Activated CD8-positive, alpha-beta memory T cell treated with anti-CD3 and anti-CD28 coated beads for 4 hours (primary cell): ENCODE results near the gene PASK.

Source experiments
- DNase-seq, 2 donors: peaks; one replicate each; pipeline ENCODE4 v3.0.0-alpha.2; 2020; ENCODE audit warnings: low read depth in 2 of 2

The PASK gene

DNA sequence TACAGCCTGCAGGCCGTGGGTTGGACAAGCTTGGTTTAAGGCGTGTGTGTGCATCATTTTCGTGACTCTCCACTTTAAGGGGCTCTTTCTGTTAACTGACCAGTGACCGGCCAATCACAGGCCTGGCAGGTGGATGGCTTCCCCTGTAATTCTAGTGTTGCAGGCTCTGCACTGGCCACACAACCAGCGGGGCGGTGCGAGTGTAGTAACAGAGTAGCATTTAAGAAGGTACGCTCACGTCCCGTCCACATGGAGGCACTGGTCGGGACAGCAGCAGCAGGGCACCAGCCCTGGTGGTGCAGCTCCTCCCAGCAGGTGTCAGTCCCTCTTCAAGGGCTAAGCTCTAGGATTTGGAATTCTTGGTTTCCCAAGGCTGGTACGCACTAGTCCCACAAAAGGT is 31.2 kb upstream of the PASK start:
- DNase-seq, result no peak

DNA sequence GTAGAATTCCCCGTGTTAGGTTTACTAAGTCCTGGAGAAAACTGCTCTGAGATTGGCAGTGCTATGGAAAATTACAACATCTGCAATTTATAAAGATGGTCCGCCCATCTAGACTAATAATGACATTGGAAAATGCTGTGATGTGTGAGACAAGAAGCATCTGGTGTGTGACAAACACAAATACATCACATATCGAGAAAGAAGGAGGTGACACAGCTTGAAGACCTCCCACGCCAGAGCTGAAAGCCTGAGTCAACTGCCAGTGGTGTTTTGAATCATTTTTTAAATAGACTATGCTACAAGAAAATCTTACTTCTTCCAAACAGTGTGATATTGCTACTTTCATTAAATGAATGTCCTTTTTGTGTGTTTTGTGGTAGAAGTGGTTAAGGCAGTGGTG is 30.6 kb upstream of the PASK start:
- DNase-seq, result no peak

DNA sequence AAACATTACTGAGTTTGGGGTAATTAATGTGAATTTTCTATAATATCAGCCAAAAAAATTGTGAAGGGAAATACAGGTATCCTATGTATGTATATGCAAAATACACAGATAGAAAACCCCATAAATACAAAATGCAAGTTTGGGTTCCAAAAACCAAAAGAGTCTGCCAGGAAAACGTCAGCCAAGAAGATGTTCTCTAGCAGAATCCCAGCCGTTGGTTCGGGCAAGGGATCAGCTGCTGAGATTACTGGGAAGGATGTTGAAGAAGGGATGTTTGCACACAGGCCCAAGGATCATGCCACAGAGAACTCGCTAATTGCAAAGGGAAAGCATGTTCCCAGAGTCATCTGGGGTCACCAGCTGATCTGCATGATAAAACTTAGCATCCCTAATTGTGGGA is 29.7 kb upstream of the PASK start:
- DNase-seq, result no peak

DNA sequence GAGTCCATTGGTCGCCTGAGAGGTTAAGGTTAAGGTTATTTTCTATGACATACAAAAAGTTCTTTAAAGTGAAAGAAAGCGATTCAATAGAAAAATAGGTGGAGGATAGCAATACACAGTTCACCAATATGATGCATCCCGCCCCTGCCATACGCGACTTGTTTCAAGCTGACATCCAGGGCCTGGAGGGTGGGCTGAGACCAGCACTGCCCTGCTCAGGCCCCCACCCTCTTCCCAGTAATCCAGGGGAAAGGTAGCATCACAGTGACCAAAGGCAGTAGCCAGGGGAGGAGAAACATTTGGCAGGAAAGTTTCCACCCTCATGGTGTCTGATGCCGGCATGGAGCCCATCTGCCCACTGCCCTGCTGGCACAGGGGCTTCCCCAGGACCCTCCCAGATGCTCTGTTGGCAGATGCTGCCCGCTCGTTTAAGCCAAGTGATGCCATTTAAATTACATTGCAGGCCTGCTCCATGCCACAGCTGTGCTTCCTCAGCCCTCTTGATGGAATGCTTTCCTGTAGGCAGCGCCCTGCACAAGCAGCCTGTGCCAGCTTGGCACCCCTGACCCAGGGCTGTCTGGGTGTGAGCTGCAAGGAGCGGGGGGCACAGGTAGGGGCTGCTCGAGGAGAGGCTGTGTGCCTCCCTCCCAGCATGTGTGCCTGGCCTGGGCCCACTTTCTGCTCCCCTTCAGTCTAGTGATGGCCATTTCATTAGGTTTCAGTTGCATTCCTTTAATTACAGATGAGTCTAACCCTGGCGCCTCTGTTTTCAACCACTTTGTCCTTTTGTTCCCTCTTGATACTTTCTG is 28.5 kb upstream of the PASK start:
- no peak for DNase-seq

GRCh38 chr2:241173557-241173956 is 24.3 kb upstream of the PASK start:
- no peak for DNase-seq

DNA sequence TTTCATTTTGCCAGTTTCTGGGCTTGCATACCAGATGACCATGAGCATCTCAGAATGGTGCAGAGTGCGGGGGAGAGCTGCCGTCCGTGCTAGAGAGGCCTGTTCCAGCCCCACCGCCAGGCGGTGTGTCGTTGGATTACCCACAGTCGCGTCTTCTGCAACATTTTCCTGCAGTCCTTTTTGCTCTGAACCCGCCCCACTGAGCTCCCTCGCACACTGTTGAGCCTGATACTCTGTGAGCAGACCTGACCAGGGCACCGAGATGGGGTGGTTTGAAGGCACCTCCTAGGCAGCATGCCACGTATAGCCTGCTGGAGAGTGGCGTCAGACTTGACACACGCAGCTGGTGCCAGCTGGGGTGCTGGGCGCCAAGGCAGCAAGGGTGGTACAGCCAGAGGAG is 19.1 kb upstream of the PASK start:
- DNase-seq, result no peak

DNA sequence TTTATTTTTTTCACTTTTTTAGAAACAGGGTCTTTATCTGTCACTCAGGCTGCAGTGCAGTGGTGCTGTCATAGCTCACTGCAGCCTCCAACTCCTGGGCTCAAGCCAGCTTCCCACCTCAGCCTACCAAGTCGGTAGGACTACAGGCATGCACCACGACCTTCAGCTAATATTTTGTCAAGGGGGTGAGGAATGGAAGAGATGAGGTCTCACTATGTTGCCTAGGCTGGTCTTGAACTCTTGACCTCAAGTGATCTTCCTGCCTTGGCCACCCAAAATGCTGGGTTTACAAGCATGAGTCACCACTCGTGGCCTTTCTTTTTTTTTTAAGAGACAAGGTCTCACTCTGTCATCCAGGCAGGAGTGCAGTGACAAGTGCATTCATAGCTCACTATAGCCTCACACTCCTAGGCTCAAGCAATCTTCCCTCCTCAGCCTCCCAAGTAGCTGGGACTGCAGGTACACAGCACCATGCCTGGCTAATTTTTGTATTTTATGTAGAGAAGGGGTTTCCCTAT is 14.4 kb upstream of the PASK start:
- no peak for DNase-seq

GRCh38 chr2:241161646-241162281 is 12.5 kb upstream of the PASK start:
- DNase-seq, result no peak

DNA sequence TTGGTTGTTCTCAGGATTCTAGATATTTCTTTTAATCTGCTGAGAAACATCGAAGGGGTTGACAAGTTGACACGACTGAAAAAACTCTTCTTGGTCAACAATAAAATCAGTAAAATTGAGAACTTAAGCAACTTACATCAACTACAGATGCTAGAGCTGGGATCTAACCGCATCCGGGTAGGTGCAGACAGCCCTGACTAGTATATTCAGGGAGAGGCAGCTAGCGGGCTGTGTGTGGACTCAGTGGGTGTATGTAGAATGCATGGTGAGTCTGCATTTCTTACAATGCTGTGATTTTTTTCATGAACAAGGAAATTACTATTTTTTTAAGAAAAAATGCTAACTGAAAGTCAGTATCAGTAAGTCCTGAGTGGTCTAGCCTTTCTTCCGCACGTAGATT is 11.0 kb upstream of the PASK start:
- DNase-seq, result no peak

DNA sequence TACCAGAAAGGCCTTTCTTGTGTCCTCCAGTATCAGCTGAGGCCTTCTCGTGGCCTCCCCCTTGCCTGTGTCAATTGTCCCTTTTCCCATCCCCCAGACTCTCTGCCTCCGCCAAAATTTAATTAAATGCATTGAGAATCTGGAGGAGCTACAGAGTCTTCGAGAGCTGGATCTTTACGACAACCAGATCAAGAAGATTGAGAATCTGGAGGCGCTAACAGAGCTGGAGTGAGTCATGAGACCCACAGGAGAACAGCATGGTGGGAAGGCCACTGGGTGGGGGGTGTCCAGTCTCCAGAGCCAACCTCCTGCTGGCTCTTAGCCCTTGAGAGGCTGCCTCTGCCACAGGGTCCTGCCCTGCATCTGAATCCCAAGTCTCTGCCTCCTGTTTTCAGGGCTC is 9.8 kb upstream of the PASK start:
- DNase-seq, result no peak

DNA sequence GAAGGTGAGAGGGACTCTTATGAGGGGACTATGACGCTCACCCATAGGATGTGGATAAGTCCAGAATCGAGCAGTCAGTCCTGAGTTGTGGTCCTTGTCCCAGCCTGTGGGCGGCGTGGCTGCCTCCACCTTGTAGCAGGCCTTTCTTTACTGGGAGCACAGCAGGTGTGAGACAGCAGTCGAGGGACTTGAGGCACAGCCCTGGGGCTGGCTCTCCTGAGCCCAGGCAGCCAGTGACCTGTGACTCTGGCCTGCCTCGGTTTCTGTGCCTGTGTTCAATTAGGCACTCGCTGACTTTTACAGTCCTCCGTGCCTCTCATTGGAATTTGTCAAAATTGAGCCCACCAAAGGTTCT is 9.3 kb upstream of the PASK start:
- no peak for DNase-seq

DNA sequence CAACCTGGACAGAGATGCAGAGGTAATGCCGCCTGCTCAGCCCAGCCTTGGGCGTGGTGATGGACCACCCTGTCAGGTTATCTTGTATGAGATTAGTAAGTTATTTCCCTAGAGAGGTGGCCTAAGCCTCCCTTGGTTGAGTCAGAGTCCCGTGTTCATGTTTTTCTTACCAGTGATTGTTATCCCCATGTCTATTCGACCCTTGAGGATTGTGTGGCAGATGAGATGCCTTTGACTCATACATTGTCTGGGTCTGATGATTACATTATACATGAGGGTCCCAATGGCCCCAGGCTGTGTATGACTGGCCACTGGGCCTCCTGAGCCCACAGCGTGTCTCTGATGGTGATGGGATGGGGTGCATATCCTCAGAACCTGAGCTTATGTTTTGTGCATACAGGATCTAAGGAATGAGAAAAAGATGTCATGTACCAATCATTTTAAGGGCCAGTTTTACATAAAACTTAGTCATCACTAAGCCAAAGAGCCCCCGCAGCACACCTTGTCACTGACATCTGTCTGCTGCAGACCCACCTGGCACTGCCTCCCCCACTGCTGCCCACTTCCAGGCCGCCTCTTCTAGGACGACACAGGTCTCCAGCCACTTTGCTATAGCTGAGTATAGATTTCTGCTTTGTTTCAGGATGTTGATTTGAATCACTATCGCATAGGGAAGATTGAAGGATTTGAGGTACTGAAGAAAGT is 8.7 kb upstream of the PASK start:
- no peak for DNase-seq

DNA sequence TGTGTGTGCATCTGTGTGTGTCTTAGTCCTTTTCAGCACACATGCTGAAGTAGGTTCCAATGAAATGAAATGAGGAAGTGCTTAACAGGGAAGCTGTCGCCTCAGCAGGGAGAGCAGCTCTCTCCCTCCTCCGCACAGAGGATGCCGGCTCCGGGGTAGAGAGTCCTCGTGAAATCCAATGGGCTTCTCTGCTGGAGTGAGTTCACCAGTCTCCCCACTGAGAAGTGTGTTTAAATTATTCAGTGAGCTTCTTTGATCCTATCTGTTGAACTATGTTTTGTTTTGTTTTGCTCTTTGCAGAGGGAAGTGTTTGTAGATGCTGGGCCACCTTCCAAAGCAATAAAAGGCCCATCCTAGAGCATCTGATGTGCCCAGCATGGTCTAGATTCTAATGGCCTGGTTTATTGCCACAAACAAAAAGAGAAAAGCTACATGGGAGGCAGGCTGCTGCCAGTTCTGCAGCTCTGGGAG is 7.7 kb upstream of the PASK start:
- DNase-seq, result no peak

GRCh38 chr2:241155936-241156335 is 6.7 kb upstream of the PASK start:
- no peak for DNase-seq

GRCh38 chr2:241154915-241155314 is 5.6 kb upstream of the PASK start:
- no peak for DNase-seq

DNA sequence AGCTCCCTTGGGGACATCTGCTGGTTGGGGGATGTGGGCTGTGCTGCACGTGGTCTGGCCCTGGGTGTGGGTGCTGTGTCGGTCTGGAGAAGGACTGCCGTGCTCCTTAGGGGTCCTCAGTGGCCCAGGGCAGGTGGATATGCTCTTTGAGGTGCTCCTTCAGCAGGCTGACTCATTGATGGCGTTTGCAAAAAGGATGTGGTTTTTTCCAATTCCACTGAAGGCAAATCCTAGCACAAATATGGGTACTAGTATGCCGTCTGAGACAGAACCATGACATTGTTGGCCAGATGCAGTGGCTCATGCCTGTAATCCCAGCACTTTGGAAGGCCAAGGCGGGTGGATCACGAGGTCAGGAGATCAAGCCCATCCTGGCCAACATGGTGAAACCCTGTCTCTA is 4.3 kb upstream of the PASK start:
- DNase-seq, result no peak

GRCh38 chr2:241151934-241152660 is 2.8 kb upstream of the PASK start:
- DNase-seq, result no peak

DNA sequence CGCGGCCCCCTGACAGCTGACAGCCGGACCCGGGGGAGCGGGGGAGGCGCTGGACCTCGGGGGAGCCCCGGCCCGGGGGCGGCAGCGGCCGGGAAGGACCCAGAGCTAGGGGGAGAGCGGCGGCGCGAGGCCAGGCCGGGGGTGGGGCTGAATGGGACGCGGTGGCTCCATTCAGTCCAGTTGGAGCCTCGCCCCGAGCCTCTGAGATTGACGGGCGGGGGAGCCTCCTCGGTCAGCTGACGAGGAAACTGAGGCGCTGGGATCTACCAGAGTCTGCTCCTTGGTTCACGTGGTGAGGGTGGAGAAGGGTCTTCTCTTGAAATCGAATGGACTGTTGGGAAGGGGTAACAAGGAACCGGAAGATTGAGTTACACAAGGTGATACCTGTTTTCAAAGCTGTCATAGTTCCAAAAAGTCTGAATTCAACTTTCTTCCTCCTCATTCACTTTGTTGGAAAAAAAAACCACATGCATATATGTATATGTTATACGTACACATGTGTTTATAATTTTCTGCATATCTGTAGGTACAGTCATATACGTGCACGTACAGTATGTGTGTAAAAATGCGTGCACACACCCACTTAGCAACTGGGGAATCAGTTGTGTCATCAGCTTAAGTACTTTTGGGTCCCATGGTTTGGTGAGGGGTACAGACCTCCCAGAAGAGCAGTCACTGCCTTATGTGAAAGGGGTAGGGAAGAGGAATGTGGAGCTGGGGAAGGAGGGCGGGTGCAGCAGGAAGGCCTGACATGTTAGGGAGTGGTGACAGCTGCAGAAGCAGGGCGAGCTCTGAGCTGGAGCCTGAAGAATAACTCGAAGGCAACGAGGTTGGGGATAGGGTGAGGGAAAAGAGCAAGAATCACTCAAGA is 1.6 kb upstream of the PASK start:
- no peak for DNase-seq

- peak; percentile 90 to 91 for DNase-seq
Observed at GRCh38 chr2:241149925-241150659, 820 bp upstream of the PASK start, which contains the start of gene PPP1R7. TSS of gene PPP1R7 (plus strand) at chr2:241150467. CDS start at chr2:241150496, 29 bp downstream.

DNA sequence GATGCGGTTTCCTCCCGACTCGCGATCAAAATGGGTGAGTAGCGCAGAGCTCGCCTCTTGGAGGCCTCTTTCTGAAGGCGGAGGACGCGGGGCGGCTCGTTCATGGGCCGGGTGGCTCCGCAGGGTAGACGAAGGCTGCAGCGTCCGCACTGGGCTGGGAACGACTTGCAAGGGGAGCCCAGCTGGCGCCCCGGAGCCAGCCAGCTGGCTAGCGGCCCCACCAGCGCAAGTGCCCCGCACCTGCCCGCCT is 328 bp upstream of the PASK start:
- no peak for DNase-seq

GRCh38 chr2:241148239-241148638 is 1.0 kb downstream of the PASK start:
- no peak for DNase-seq
